ENCODE results near the gene KEAP1. TPM values are rescaled to one million over a fixed set of nuclear protein-coding genes. Genes with fewer than 3 reads are reported as not detected.

The KEAP1 gene
- total and polyA plus RNA-seq, 2 donors (not counting 3 experiments of a cell fraction or from before 2014, with no cell fraction given) = 81.4 to 91.1 TPM

- CTCF ChIA-PET = no interaction called here
- peaks cover 4 to 35% of the 10 kb centered on the region in 2 experiments for H3K36me3 ChIP-seq (ENCODE audit: control insufficient read depth in 2 of 2, extremely low read depth in 1 of 2, insufficient read depth in 2 of 2, low read length in 2 of 2)
- no peak overlapping the region for H3K9ac ChIP-seq (replicated peaks; ENCODE audit: extremely low read depth, insufficient read depth, low read length)
- no peaks in the 10 kb centered on the region for H3K9me1 ChIP-seq (replicated peaks; ENCODE audit: control insufficient read depth, extremely low read depth, insufficient read depth, low read length)
- no peaks in the 10 kb centered on the region for H4K20me1 ChIP-seq (replicated peaks; ENCODE audit: control insufficient read depth, extremely low read depth, insufficient read depth, low read length)
- TF ChIP-seq EZH2 (IDR thresholded peaks at IDR 0.05; ENCODE audit: borderline replicate concordance, low read depth, low read length, severe bottlenecking) = no peak
- no peak for TF ChIP-seq CTCF (IDR thresholded peaks at IDR 0.05; ENCODE audit: extremely low read depth in 1 of 2, insufficient read depth in 1 of 2, low read depth in 1 of 2, low read length in 2 of 2)
- TF ChIP-seq FOS (IDR thresholded peaks at IDR 0.05; ENCODE audit: borderline replicate concordance, insufficient read depth, low read length) = no peak
- no peak for TF ChIP-seq POLR2A (IDR thresholded peaks at IDR 0.05; ENCODE audit: low read depth, low read length)
- TF ChIP-seq GATA2 (IDR thresholded peaks at IDR 0.05; ENCODE audit: insufficient read depth, insufficient read length, low read depth, low read length) = no peak
- no peak for TF ChIP-seq POLR2AphosphoS5 (IDR thresholded peaks at IDR 0.05; ENCODE audit: insufficient read depth, low read depth, low read length)
- TF ChIP-seq MAX (IDR thresholded peaks at IDR 0.05; ENCODE audit: insufficient read depth, insufficient read length) = no peak
- TF ChIP-seq JUN (IDR thresholded peaks at IDR 0.05; ENCODE audit: borderline replicate concordance, insufficient read depth, insufficient read length, low read depth) = no peak
- no peak for TF ChIP-seq MYC (IDR thresholded peaks at IDR 0.05; ENCODE audit: low read depth, low read length)
- H3K9me3 ChIP-seq (replicated peaks; ENCODE audit: control insufficient read depth, insufficient read depth, low read length) = no peaks in the 10 kb centered on the region
- no peak overlapping the region for H3K4me3 ChIP-seq (replicated peaks in 1 of 3; ENCODE audit: insufficient read depth in 1 of 3, low read depth in 1 of 3, low read length in 3 of 3)
- dilution Hi-C loops (cut with MboI; ENCODE audit: extremely low pct_ligation_motif_present, low sequenced_read_pairs) = no loop called here
- POLR2A ChIA-PET = no interaction called here
- FAIRE-seq = no peak
- H3K27me3 ChIP-seq (ENCODE audit: control insufficient read depth in 2 of 2, insufficient read depth in 2 of 2, low read length in 2 of 2) = no peaks in the 10 kb centered on the region
- no peaks in the 10 kb centered on the region for H3K79me2 ChIP-seq (ENCODE audit: control insufficient read depth, insufficient read depth, low read length)
- H3K4me2 ChIP-seq (ENCODE audit: insufficient read depth, low read length) = no peak overlapping the region
- H3K4me1 ChIP-seq (ENCODE audit: control insufficient read depth, extremely low read depth, insufficient read depth, low read length) = no peaks in the 10 kb centered on the region
- no peak for DNase-seq (ENCODE audit: low read depth, low spot score)
- H3K27ac ChIP-seq (ENCODE audit: insufficient read depth, low read depth, low read length) = no peak overlapping the region
- H2AFZ ChIP-seq (ENCODE audit: low read depth, low read length) = no peak overlapping the region
- intact Hi-C loops (cut with micrococcal nuclease) = no loop called here
- BruUV-seq (replicated peaks) = no TSS peak
Measured at GRCh38 chr19:10550336-10550735, 47.2 kb upstream of the KEAP1 start.

Data from endothelial cell of umbilical vein (primary cell).